CD4-positive, alpha-beta memory T cell (primary cell): ENCODE data around the gene GALNT10. TPM values are rescaled to one million over a fixed set of nuclear protein-coding genes. Genes with fewer than 3 reads are reported as not detected.

Source experiments
- CTCF ChIA-PET: fragments of 350-600 bp; sonication (Branson Sonifier 250); formaldehyde crosslinking; loops from one replicate; lab custom pipeline; 2021; ENCODE audit warnings: inconsistent platforms; ENCODE audit not compliant: partially characterized antibody; lab: Charles Lee
- POLR2A ChIA-PET: fragments of 350-600 bp; sonication (Branson Sonifier 250); formaldehyde crosslinking; loops from one replicate; lab custom pipeline; 2021; ENCODE audit not compliant: partially characterized antibody; lab: Charles Lee
- DNase-seq, 5 donors: peaks; one replicate each; pipeline versions ENCODE4 v3.0.0 to v3.0.0-alpha.2; 2020 to 2022; ENCODE audit warnings: mixed read lengths in 1 of 5
- H3K27ac ChIP-seq: one replicate; pipeline ENCODE4 v1.7.0; 2013; ENCODE audit warnings: low read depth, low read length
- H3K27me3 ChIP-seq: 2 replicates; pipeline ENCODE4 v1.7.0; 2013; ENCODE audit warnings: mild to moderate bottlenecking, low read length, moderate library complexity; ENCODE audit not compliant: insufficient read depth
- H3K36me3 ChIP-seq: 2 replicates; pipeline ENCODE4 v1.7.0; 2013; ENCODE audit warnings: mild to moderate bottlenecking, low read length, moderate library complexity; ENCODE audit not compliant: insufficient read depth
- H3K4me1 ChIP-seq: 2 replicates; pipeline ENCODE4 v1.7.0; 2013; ENCODE audit warnings: mild to moderate bottlenecking, low read length, moderate library complexity; ENCODE audit not compliant: insufficient read depth
- H3K4me3 ChIP-seq, 2 donors: one replicate each; pipeline ENCODE4 v1.7.0; 2013; ENCODE audit warnings: low read length in 2 of 2, mild to moderate bottlenecking in 1 of 2
- H3K9me3 ChIP-seq, 2 donors: one replicate each; pipeline ENCODE4 v1.7.0; 2013; ENCODE audit warnings: low read length in 2 of 2, control low read depth in 1 of 2; ENCODE audit not compliant: control insufficient read depth in 1 of 2
- H3K27ac Mint-ChIP-seq, 7 donors: one replicate each; pipeline ENCODE4 v1.8.0; 2020 to 2021; ENCODE audit warnings: mixed read lengths in 7 of 7, mild to moderate bottlenecking in 6 of 7, inconsistent platforms in 3 of 7, moderate library complexity in 3 of 7
- H3K27me3 Mint-ChIP-seq, 2 donors: one replicate each; pipeline ENCODE4 v1.8.0; 2020 to 2021; ENCODE audit warnings: mixed read lengths in 2 of 2
- H3K36me3 Mint-ChIP-seq, 2 donors: one replicate each; pipeline ENCODE4 v1.8.0; 2020 to 2021; ENCODE audit warnings: mixed read lengths in 2 of 2, inconsistent platforms in 1 of 2, mild to moderate bottlenecking in 1 of 2
- H3K4me1 Mint-ChIP-seq, 4 donors: one replicate each; pipeline ENCODE4 v1.8.0; 2020 to 2021; ENCODE audit warnings: mixed read lengths in 4 of 4, mild to moderate bottlenecking in 1 of 4
- H3K4me3 Mint-ChIP-seq, 8 donors: one replicate each; pipeline ENCODE4 v1.8.0; 2020 to 2021; ENCODE audit warnings: mixed read lengths in 8 of 8, mild to moderate bottlenecking in 7 of 8, moderate library complexity in 6 of 8, inconsistent platforms in 3 of 8
- H3K9me3 Mint-ChIP-seq, 8 donors: one replicate each; pipeline ENCODE4 v1.8.0; 2020 to 2021; ENCODE audit warnings: mixed read lengths in 8 of 8, mild to moderate bottlenecking in 5 of 8, inconsistent platforms in 3 of 8, moderate library complexity in 1 of 8
- intact Hi-C: fragments of 100-400 bp; cut with micrococcal nuclease; formaldehyde crosslinking; loops from one replicate; pipeline ENCODE4 v1.15.1; 2023
- polyA plus RNA-seq, 2 donors: library from polyadenylated mRNA; unstranded; fragments of 300-500 nt; fragmentation: Illumina TruSeq; gene quantifications; one replicate each; pipeline ENCODE4 v1.2.3, GENCODE V29; 2021
- total RNA-seq, 2 experiments: library from RNA; stranded (reverse); gene quantifications; one replicate each; pipeline ENCODE4 v1.2.3, GENCODE V29; 2021

Gene GALNT10
- total and polyA plus RNA-seq, 4 experiments from 2014 or later, result 9.6 to 35.7 (median 26.8) TPM

- H3K4me3 Mint-ChIP-seq, result peak overlapping the region in 1 of 8 donors; percentile 23
- no peak overlapping the region for H3K27ac ChIP-seq
- DNase-seq, result no peak
- H3K27me3 Mint-ChIP-seq, result no peaks in the 10 kb centered on the region
- intact Hi-C loops, result no loop called here
- H3K36me3 Mint-ChIP-seq, result peaks cover 3 to 9% of the 10 kb centered on the region in 2 donors
- no peaks in the 10 kb centered on the region for H3K27me3 ChIP-seq
- no peak overlapping the region for H3K4me3 ChIP-seq
- ChIA-PET POLR2A (no interaction called here), CTCF (no interaction called here)
- peaks cover 24 to 50% (median 40%) of the 10 kb centered on the region in 4 donors for H3K4me1 Mint-ChIP-seq
- H3K27ac Mint-ChIP-seq, result peak overlapping the region in 3 of 7 donors; percentile 22 to 44 (median 32)
- H3K4me1 ChIP-seq, result peaks cover 30% of the 10 kb centered on the region
- H3K9me3 ChIP-seq, result no peaks in the 10 kb centered on the region
- peaks cover 0 to 3% (median 0%) of the 10 kb centered on the region in 8 donors for H3K9me3 Mint-ChIP-seq
- no peaks in the 10 kb centered on the region for H3K36me3 ChIP-seq
These were observed 83.7 kb downstream of the GALNT10 start for GRCh38 chr5:154273963-154274827.

GRCh38 chr5:154274828-154275185, 84.3 kb downstream of the GALNT10 start:
- intact Hi-C loops, result no loop called here
- Mint-ChIP-seq H3K27me3 (no peaks in the 10 kb centered on the region), H3K36me3 (peaks cover 0 to 9% of the 10 kb centered on the region in 2 donors), H3K4me1 (peaks cover 24 to 46% (median 40%) of the 10 kb centered on the region in 4 donors), H3K27ac (peak overlapping the region in 3 of 7 donors; percentile 20 to 43 (median 22)), H3K4me3 (no peak overlapping the region), H3K9me3 (peaks cover 0 to 2% (median 0%) of the 10 kb centered on the region in 8 donors)
- POLR2A ChIA-PET, result no interaction called here
- H3K27me3 ChIP-seq, result no peaks in the 10 kb centered on the region
- no peaks in the 10 kb centered on the region for H3K36me3 ChIP-seq
- no peak for DNase-seq
- no peaks in the 10 kb centered on the region for H3K9me3 ChIP-seq
- CTCF ChIA-PET, result interaction anchor here (1.4 kb wide), 1 partner anchor 202 kb away, joined by 3 read pairs; no protein-coding TSS in a partner anchor
- no peak overlapping the region for H3K4me3 ChIP-seq
- H3K27ac ChIP-seq, result no peak overlapping the region
- peaks cover 30% of the 10 kb centered on the region for H3K4me1 ChIP-seq

- H3K4me3 Mint-ChIP-seq, result no peak overlapping the region
- ChIA-PET CTCF (interaction anchor here (1.4 kb wide), 1 partner anchor 203 kb away, joined by 3 read pairs; no protein-coding TSS in a partner anchor), POLR2A (no interaction called here)
- H3K27me3 Mint-ChIP-seq, result no peaks in the 10 kb centered on the region
- intact Hi-C loops, result no loop called here
- DNase-seq, result no peak
- no peak overlapping the region for H3K4me3 ChIP-seq
- peaks cover 24 to 45% (median 37%) of the 10 kb centered on the region in 4 donors for H3K4me1 Mint-ChIP-seq
- H3K36me3 Mint-ChIP-seq, result peaks cover 0 to 9% of the 10 kb centered on the region in 2 donors
- H3K9me3 Mint-ChIP-seq, result peaks cover 0 to 2% (median 0%) of the 10 kb centered on the region in 8 donors
- H3K27ac ChIP-seq, result no peak overlapping the region
- peaks cover 30% of the 10 kb centered on the region for H3K4me1 ChIP-seq
- no peaks in the 10 kb centered on the region for H3K36me3 ChIP-seq
- no peaks in the 10 kb centered on the region for H3K27me3 ChIP-seq
- no peaks in the 10 kb centered on the region for H3K9me3 ChIP-seq
- peak overlapping the region in 1 of 7 donors; percentile 20 for H3K27ac Mint-ChIP-seq
These were observed 85.0 kb downstream of the GALNT10 start for GRCh38 chr5:154275566-154275965.

GRCh38 chr5:154276261-154276972, 85.9 kb downstream of the GALNT10 start:
- peaks cover 0 to 2% (median 0%) of the 10 kb centered on the region in 8 donors for H3K9me3 Mint-ChIP-seq
- no peaks in the 10 kb centered on the region for H3K27me3 Mint-ChIP-seq
- no peak overlapping the region for H3K4me3 Mint-ChIP-seq
- ChIA-PET CTCF (no interaction called here), POLR2A (no interaction called here)
- H3K4me1 Mint-ChIP-seq, result peaks cover 23 to 42% (median 36%) of the 10 kb centered on the region in 4 donors
- H3K36me3 ChIP-seq, result no peaks in the 10 kb centered on the region
- no peak for DNase-seq
- H3K36me3 Mint-ChIP-seq, result peaks cover 0 to 9% of the 10 kb centered on the region in 2 donors
- no peaks in the 10 kb centered on the region for H3K27me3 ChIP-seq
- no peak overlapping the region for H3K27ac ChIP-seq
- no peaks in the 10 kb centered on the region for H3K9me3 ChIP-seq
- H3K27ac Mint-ChIP-seq, result no peak overlapping the region
- H3K4me3 ChIP-seq, result no peak overlapping the region
- H3K4me1 ChIP-seq, result peaks cover 30% of the 10 kb centered on the region
- intact Hi-C loops, result no loop called here

- POLR2A ChIA-PET, result no interaction called here
- Histone ChIP-seq H3K4me3 (no peak overlapping the region), H3K27ac (no peak overlapping the region), H3K36me3 (no peaks in the 10 kb centered on the region), H3K27me3 (no peaks in the 10 kb centered on the region), H3K4me1 (peaks cover 25% of the 10 kb centered on the region), H3K9me3 (no peaks in the 10 kb centered on the region)
- intact Hi-C loops, result no loop called here
- H3K27me3 Mint-ChIP-seq, result no peaks in the 10 kb centered on the region
- peaks cover 0 to 2% (median 0%) of the 10 kb centered on the region in 8 donors for H3K9me3 Mint-ChIP-seq
- peak overlapping the region in 1 of 8 donors; percentile 9 for H3K4me3 Mint-ChIP-seq
- peaks cover 0 to 9% of the 10 kb centered on the region in 2 donors for H3K36me3 Mint-ChIP-seq
- peaks cover 18 to 37% (median 31%) of the 10 kb centered on the region in 4 donors for H3K4me1 Mint-ChIP-seq
- no peak for DNase-seq
- CTCF ChIA-PET, result no interaction called here
- no peak overlapping the region for H3K27ac Mint-ChIP-seq
These were observed 86.4 kb downstream of the GALNT10 start for GRCh38 chr5:154276973-154277331.

GRCh38 chr5:154277499-154277898, 87.0 kb downstream of the GALNT10 start:
- no peak overlapping the region for H3K27ac ChIP-seq
- ChIA-PET CTCF (interaction anchor here (1.0 kb wide), 1 partner anchor 8 kb away, joined by 3 read pairs; no protein-coding TSS in a partner anchor), POLR2A (no interaction called here)
- H3K9me3 ChIP-seq, result no peaks in the 10 kb centered on the region
- Mint-ChIP-seq H3K9me3 (peaks cover 0 to 2% (median 0%) of the 10 kb centered on the region in 8 donors), H3K27ac (no peak overlapping the region), H3K27me3 (no peaks in the 10 kb centered on the region), H3K36me3 (peaks cover 0 to 9% of the 10 kb centered on the region in 2 donors), H3K4me3 (no peak overlapping the region), H3K4me1 (peaks cover 12 to 31% (median 25%) of the 10 kb centered on the region in 4 donors)
- no peak for DNase-seq
- peaks cover 19% of the 10 kb centered on the region for H3K4me1 ChIP-seq
- intact Hi-C loops, result no loop called here
- H3K36me3 ChIP-seq, result no peaks in the 10 kb centered on the region
- no peak overlapping the region for H3K4me3 ChIP-seq
- H3K27me3 ChIP-seq, result no peaks in the 10 kb centered on the region

- Histone ChIP-seq H3K36me3 (no peaks in the 10 kb centered on the region), H3K27ac (no peak overlapping the region), H3K4me3 (no peak overlapping the region), H3K4me1 (peaks cover 12% of the 10 kb centered on the region), H3K27me3 (no peaks in the 10 kb centered on the region), H3K9me3 (no peaks in the 10 kb centered on the region)
- Mint-ChIP-seq H3K27me3 (no peaks in the 10 kb centered on the region), H3K36me3 (peaks cover 0 to 9% of the 10 kb centered on the region in 2 donors), H3K9me3 (no peaks in the 10 kb centered on the region), H3K4me3 (no peak overlapping the region), H3K4me1 (peaks cover 5 to 24% (median 18%) of the 10 kb centered on the region in 4 donors), H3K27ac (no peak overlapping the region)
- ChIA-PET POLR2A (no interaction called here), CTCF (interaction anchor here (1.0 kb wide), 1 partner anchor 8 kb away, joined by 3 read pairs; no protein-coding TSS in a partner anchor)
- intact Hi-C loops, result no loop called here
- no peak for DNase-seq
These were observed 87.7 kb downstream of the GALNT10 start for GRCh38 chr5:154278186-154278585.
